K562 (cell line): ENCODE measurements around the gene SLC8A1. TPM values are rescaled to one million over a fixed set of nuclear protein-coding genes. Genes with fewer than 3 reads are reported as not detected.

Source experiments
- ATAC-seq: fragments of 200-7000 bp; cut with Tn5 transposase; 3 replicates; pipeline ENCODE4 v1.9.1; 2020; ENCODE audit warnings: moderate library complexity
- BruUV-seq: library from RNA; stranded (reverse); fragments of 400-500 nt; replicated peaks from 2 replicates; lab custom pipeline; 2021; lab: Mats Ljungman, UMichigan
- CTCF ChIA-PET: fragments of 300-600 bp; formaldehyde crosslinking; extraction: SDS; loops from one replicate; lab custom pipeline; 2021; ENCODE audit warnings: low intra/inter-chr PET ratio; lab: Yijun Ruan, JAX
- POLR2A ChIA-PET: fragments of 300-600, 350-650 bp; sonication (Branson Sonifier 250); formaldehyde crosslinking; extraction: SDS; loops from one replicate; lab custom pipeline; 2021; ENCODE audit warnings: antibody characterized with exemption, inconsistent platforms; lab: Yijun Ruan, JAX
- DNase-seq, 4 experiments: peaks; one replicate each; pipeline versions ENCODE4 v3.0.0 to v3.0.0-alpha.2; 2011 to 2018; ENCODE audit warnings: low spot score in 3 of 4, mixed read lengths in 3 of 4; ENCODE audit errors: extremely low read depth in 1 of 4
- FAIRE-seq: peaks from 2 replicates; lab custom pipeline; 2011; peaks lifted over from hg19 to GRCh38; lab: Jason Lieb, UNC
- H2AFZ ChIP-seq: 2 replicates; pipeline ENCODE4 v1.6.0; 2011; ENCODE audit warnings: low read depth, low read length, control low read depth, inconsistent platforms
- H3K27ac ChIP-seq: fragments of 200-600 bp; 3 replicates; pipeline ENCODE4 v1.8.0; 2011; ENCODE audit warnings: low read depth, mild to moderate bottlenecking, control low read depth, inconsistent platforms, low read length, moderate library complexity, mixed read lengths; ENCODE audit errors: extremely low read depth
- H3K27me3 ChIP-seq, 2 experiments: fragments of 300-600 bp in 1 of 2; 2 replicates in 1 of 2; 3 replicates in 1 of 2; pipeline versions ENCODE4 v1.6.0 to v1.8.0; 2011; ENCODE audit warnings: inconsistent platforms in 2 of 2, low read length in 2 of 2, mild to moderate bottlenecking in 1 of 2, mixed read lengths in 1 of 2, moderate library complexity in 1 of 2; ENCODE audit not compliant: control insufficient read depth in 2 of 2, insufficient read depth in 2 of 2
- H3K36me3 ChIP-seq: fragments of 300-600 bp; 3 replicates; pipeline ENCODE4 v1.8.0; 2011; ENCODE audit warnings: mild to moderate bottlenecking, low read length, inconsistent platforms; ENCODE audit not compliant: control insufficient read depth, insufficient read depth
- H3K4me1 ChIP-seq, 2 experiments: fragments of 200-600 bp in 1 of 2; replicated peaks in 1 of 2; 2 replicates in 1 of 2; 3 replicates in 1 of 2; pipeline versions ENCODE4 v1.5.1 to v1.8.0; 2011; ENCODE audit warnings: inconsistent platforms in 2 of 2, low read length in 2 of 2, mild to moderate bottlenecking in 1 of 2, mixed read lengths in 1 of 2, moderate library complexity in 1 of 2; ENCODE audit not compliant: control insufficient read depth in 2 of 2, insufficient read depth in 2 of 2
- H3K4me2 ChIP-seq: 2 replicates; pipeline ENCODE4 v1.6.1; 2011; ENCODE audit warnings: low read length, control low read depth, inconsistent platforms, mixed read lengths; ENCODE audit not compliant: insufficient read depth
- H3K4me3 ChIP-seq: fragments of 200-600 bp; sonication (generic), shearing (Covaris generic); 2 replicates; pipeline ENCODE4 v1.5.1; 2016; ENCODE audit warnings: control low read depth, inconsistent platforms
- H3K79me2 ChIP-seq: fragments of 200-600 bp; 3 replicates; pipeline ENCODE4 v1.8.0; 2011; ENCODE audit warnings: low read length, inconsistent platforms; ENCODE audit not compliant: control insufficient read depth, insufficient read depth
- H3K9ac ChIP-seq, 2 experiments: 2 replicates each; pipeline versions ENCODE4 v1.6.0 to v1.6.1; 2011; ENCODE audit warnings: low read depth in 2 of 2, low read length in 2 of 2, control low read depth in 1 of 2, inconsistent platforms in 1 of 2, mild to moderate bottlenecking in 1 of 2, mixed read lengths in 1 of 2; ENCODE audit not compliant: insufficient read depth in 1 of 2
- H3K9me1 ChIP-seq: one replicate; pipeline ENCODE4 v1.6.0; 2011; ENCODE audit warnings: inconsistent platforms, mild to moderate bottlenecking, low read length, moderate library complexity; ENCODE audit not compliant: control insufficient read depth, insufficient read depth
- H3K9me3 ChIP-seq: replicated peaks from 2 replicates; pipeline ENCODE4 v1.5.1; 2011; ENCODE audit warnings: low read depth, low read length, inconsistent platforms; ENCODE audit not compliant: control insufficient read depth, insufficient read depth
- H4K20me1 ChIP-seq: replicated peaks from 2 replicates; pipeline ENCODE4 v1.6.1; 2011; ENCODE audit warnings: low read length, inconsistent platforms, mixed read lengths; ENCODE audit not compliant: control insufficient read depth, insufficient read depth
- POLR2AphosphoS2 ChIP-seq: IDR thresholded peaks from 2 replicates; pipeline ENCODE4 v1.6.1; 2012; ENCODE audit warnings: low read length, improper control_type of control experiment
- TSC22D4 ChIP-seq: fragments of 450-650 bp; IDR thresholded peaks from 2 replicates; pipeline ENCODE4 v1.6.1; 2016; ENCODE audit warnings: missing genetic modification characterization, missing biosample characterization, control low read depth
- ZBTB1 ChIP-seq: sonication (generic); formaldehyde crosslinking; IDR thresholded peaks from 2 replicates; pipeline ENCODE4 v1.8.1; 2023; ENCODE audit warnings: missing genetic modification reagents, low read depth, mild to moderate bottlenecking, borderline replicate concordance
- ZHX1 ChIP-seq: fragments of 150-350 bp; conservative IDR thresholded peaks from 2 replicates; pipeline ENCODE4 v1.6.1; 2014; ENCODE audit warnings: low read length
- ZNF140 ChIP-seq: fragments of 250-450 bp; sonication (Bioruptor Pico); IDR thresholded peaks from 2 replicates; pipeline ENCODE4 v1.8.0; 2021; ENCODE audit warnings: moderate library complexity, mild to moderate bottlenecking, inconsistent platforms
- ZNF282 ChIP-seq: sonication (generic); formaldehyde crosslinking; IDR thresholded peaks from 2 replicates; pipeline ENCODE4 v1.8.1; 2023; ENCODE audit warnings: missing genetic modification reagents
- WGBS: fragments of 100-300 bp; shearing (Covaris generic); methylation state at CpG from one replicate; pipeline ENCODE4 v1.1.6; 2016; ENCODE audit warnings: low coverage, mixed read lengths; ENCODE audit not compliant: insufficient coverage; ENCODE audit errors: missing lambda C conversion rate; 5-methylcytosine and 5-hydroxymethylcytosine counted together
- in situ Hi-C: fragments of 300-500 bp; cut with MboI; formaldehyde crosslinking; loops from 4 replicates; pipeline ENCODE4 v1.15.0; 2018; ENCODE audit warnings: inconsistent platforms, mixed read lengths
- intact Hi-C: fragments of 100-400 bp; cut with micrococcal nuclease; formaldehyde crosslinking; loops from 2 replicates; pipeline ENCODE4 v1.14.2; 2022
- polyA plus RNA-seq, 8 experiments: library from polyadenylated mRNA; depleted of rRNA in 4 of 8; stranded (reverse) in 5 of 8; unstranded in 3 of 8; fragments of >200 nt; fragmentation: Nextera tagmentation in 2 of 8; fragmentation: Illumina TruSeq in 1 of 8; extraction: Ambion mirVana in 2 of 8; extraction: Trizol in 1 of 8; gene quantifications; 2 replicates each; pipeline versions ENCODE4 v1.2.1 to v1.2.3, GENCODE V29; 2011 to 2014; ENCODE audit warnings: inconsistent platforms in 1 of 8, missing spikeins in 1 of 8
- total RNA-seq, 7 experiments: library from RNA; depleted of rRNA in 6 of 7; stranded (reverse); fragments of >200 nt in 6 of 7; fragmentation: Illumina TruSeq in 2 of 7; extraction: Trizol in 2 of 7; gene quantifications; 2 replicates each; pipeline versions ENCODE4 v1.2.1 to v1.2.3, GENCODE V29; 2011 to 2021; ENCODE audit warnings: low replicate concordance in 1 of 7
- TF ChIP-seq, protein P1 (sequence below): fragments of 250-450 bp; sonication (Bioruptor Pico); IDR thresholded peaks from 2 replicates; pipeline ENCODE4 v1.4.0; 2020; ENCODE audit warnings: mild to moderate bottlenecking

The SLC8A1 gene
- total and polyA plus RNA-seq, 9 of the 15 experiments (the other 6 are each of a cell fraction or from before 2014, with no cell fraction given), result not detected

GRCh38 chr2:40374543-40375240, 77.2 kb downstream of the SLC8A1 start (continued):
- TF ChIP-seq ZHX1, result no peak
- TF ChIP-seq ZNF282 (CRISPR knock-in tag), result no peak

GRCh38 chr2:40373111-40373510, 78.8 kb downstream of the SLC8A1 start:
- H3K27me3 ChIP-seq, result no peaks in the 10 kb centered on the region

More at GRCh38 chr2:40373111-40373510, 78.8 kb downstream of the SLC8A1 start:
- H4K20me1 ChIP-seq, result no peaks in the 10 kb centered on the region
- H3K4me2 ChIP-seq, result no peak overlapping the region
- CTCF ChIA-PET, result no interaction called here
- ATAC-seq, result no peak
- H3K36me3 ChIP-seq, result no peaks in the 10 kb centered on the region
- FAIRE-seq, result no peak
- in situ Hi-C loops (no loop called here), intact Hi-C loops (no loop called here)
- H3K9me3 ChIP-seq, result no peaks in the 10 kb centered on the region
- H3K4me1 ChIP-seq, result no peaks in the 10 kb centered on the region
- H3K9ac ChIP-seq, result no peak overlapping the region
- no peaks in the 10 kb centered on the region for H3K9me1 ChIP-seq
- WGBS, result 0% methylated on average over 1 of the region's 1 CpG
- H3K79me2 ChIP-seq, result no peaks in the 10 kb centered on the region
- BruUV-seq, result no TSS peak
- no peak for DNase-seq
- no peak overlapping the region for H3K4me3 ChIP-seq
- TF ChIP-seq, protein P1, sequence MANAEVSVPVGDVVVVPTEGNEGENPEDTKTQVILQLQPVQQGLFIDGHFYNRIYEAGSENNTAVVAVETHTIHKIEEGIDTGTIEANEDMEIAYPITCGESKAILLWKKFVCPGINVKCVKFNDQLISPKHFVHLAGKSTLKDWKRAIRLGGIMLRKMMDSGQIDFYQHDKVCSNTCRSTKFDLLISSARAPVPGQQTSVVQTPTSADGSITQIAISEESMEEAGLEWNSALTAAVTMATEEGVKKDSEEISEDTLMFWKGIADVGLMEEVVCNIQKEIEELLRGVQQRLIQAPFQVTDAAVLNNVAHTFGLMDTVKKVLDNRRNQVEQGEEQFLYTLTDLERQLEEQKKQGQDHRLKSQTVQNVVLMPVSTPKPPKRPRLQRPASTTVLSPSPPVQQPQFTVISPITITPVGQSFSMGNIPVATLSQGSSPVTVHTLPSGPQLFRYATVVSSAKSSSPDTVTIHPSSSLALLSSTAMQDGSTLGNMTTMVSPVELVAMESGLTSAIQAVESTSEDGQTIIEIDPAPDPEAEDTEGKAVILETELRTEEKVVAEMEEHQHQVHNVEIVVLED (CRISPR knock-in tag), result no peak
- TF ChIP-seq POLR2AphosphoS2 (no peak), ZNF140 (CRISPR knock-in tag) (no peak), ZBTB1 (CRISPR knock-in tag) (no peak), TSC22D4 (tag) (no peak)
- H2AFZ ChIP-seq, result no peak overlapping the region
- POLR2A ChIA-PET, result no interaction called here
- H3K27ac ChIP-seq, result no peak overlapping the region
